ENCODE results near the gene ST8SIA4. TPM values are rescaled to one million over a fixed set of nuclear protein-coding genes. Genes with fewer than 3 reads are reported as not detected.
A peak's percentile ranks its signal among the peaks of the same experiment; 100 is the strongest.

Gene ST8SIA4, protein sequence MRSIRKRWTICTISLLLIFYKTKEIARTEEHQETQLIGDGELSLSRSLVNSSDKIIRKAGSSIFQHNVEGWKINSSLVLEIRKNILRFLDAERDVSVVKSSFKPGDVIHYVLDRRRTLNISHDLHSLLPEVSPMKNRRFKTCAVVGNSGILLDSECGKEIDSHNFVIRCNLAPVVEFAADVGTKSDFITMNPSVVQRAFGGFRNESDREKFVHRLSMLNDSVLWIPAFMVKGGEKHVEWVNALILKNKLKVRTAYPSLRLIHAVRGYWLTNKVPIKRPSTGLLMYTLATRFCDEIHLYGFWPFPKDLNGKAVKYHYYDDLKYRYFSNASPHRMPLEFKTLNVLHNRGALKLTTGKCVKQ
- total RNA-seq = 1 to 10 TPM in 3 of 4 donors, under 1 TPM in 1; 0.93 to 4.5 (median 1.3) TPM

GRCh38 chr5:100903039-100903887 is at the start of gene ST8SIA4:
TSS of gene ST8SIA4 (minus strand) at chr5:100903282. CDS start at chr5:100902955, 327 bp downstream.
- peak; percentile 41 to 74 for TF ChIP-seq POLR2A (IDR thresholded peaks at IDR 0.05)
- no peak for TF ChIP-seq CTCF (IDR thresholded peaks at IDR 0.05 in 4 of 5, conservative IDR thresholded peaks at IDR 0.05 in 1 of 5)
- Histone ChIP-seq H3K4me1 (peaks cover 4 to 5% of the 10 kb centered on the region in 2 donors), H3K9me3 (no peaks in the 10 kb centered on the region), H3K36me3 (no peaks in the 10 kb centered on the region), H3K4me3 (peak within 1 kb of the TSS; percentile 54 to 61 (median 58)), H3K27me3 (peaks cover 6 to 32% (median 16%) of the 10 kb centered on the region in 3 donors), H3K27ac (peak within 1 kb of the TSS; percentile 62 to 73 (median 63))
- in situ Hi-C loops (cut with MboI; ENCODE audit: low sequenced_read_pairs in 4 of 4) (no loop called here), intact Hi-C loops (cut with DNase I; ENCODE audit: low total_unique reads) (no loop called here)
- ATAC-seq (peak in 1 of 2 donors; percentile 22), DNase-seq (peak; percentile 42 to 60)

- in situ Hi-C loops (cut with MboI; ENCODE audit: low sequenced_read_pairs in 4 of 4) = no loop called here
- Histone ChIP-seq H3K27me3 (no peaks in the 10 kb centered on the region), H3K9me3 (no peaks in the 10 kb centered on the region), H3K27ac (no peak overlapping the region), H3K36me3 (no peaks in the 10 kb centered on the region), H3K4me3 (no peak overlapping the region), H3K4me1 (no peaks in the 10 kb centered on the region)
- ATAC-seq (no peak), DNase-seq (no peak)
- intact Hi-C loops (cut with DNase I; ENCODE audit: low total_unique reads) = no loop called here
- no peak for TF ChIP-seq POLR2A (IDR thresholded peaks at IDR 0.05)
- no peak for TF ChIP-seq CTCF (IDR thresholded peaks at IDR 0.05 in 4 of 5, conservative IDR thresholded peaks at IDR 0.05 in 1 of 5)
Observed at GRCh38 chr5:100950985-100951384, 47.9 kb upstream of the ST8SIA4 start.

- H3K27ac ChIP-seq = no peak overlapping the region
- no peak for DNase-seq
- ATAC-seq = no peak
- intact Hi-C loops (cut with DNase I; ENCODE audit: low total_unique reads) (no loop called here), in situ Hi-C loops (cut with MboI; ENCODE audit: low sequenced_read_pairs in 4 of 4) (no loop called here)
- no peak overlapping the region for H3K4me3 ChIP-seq
- no peak for TF ChIP-seq POLR2A (IDR thresholded peaks at IDR 0.05)
- no peak for TF ChIP-seq CTCF (IDR thresholded peaks at IDR 0.05 in 4 of 5, conservative IDR thresholded peaks at IDR 0.05 in 1 of 5)
- H3K27me3 ChIP-seq = no peaks in the 10 kb centered on the region
- no peaks in the 10 kb centered on the region for H3K9me3 ChIP-seq
- H3K36me3 ChIP-seq = no peaks in the 10 kb centered on the region
- H3K4me1 ChIP-seq = no peaks in the 10 kb centered on the region
Observed at GRCh38 chr5:100913298-100913697, 10.2 kb upstream of the ST8SIA4 start.

DNA sequence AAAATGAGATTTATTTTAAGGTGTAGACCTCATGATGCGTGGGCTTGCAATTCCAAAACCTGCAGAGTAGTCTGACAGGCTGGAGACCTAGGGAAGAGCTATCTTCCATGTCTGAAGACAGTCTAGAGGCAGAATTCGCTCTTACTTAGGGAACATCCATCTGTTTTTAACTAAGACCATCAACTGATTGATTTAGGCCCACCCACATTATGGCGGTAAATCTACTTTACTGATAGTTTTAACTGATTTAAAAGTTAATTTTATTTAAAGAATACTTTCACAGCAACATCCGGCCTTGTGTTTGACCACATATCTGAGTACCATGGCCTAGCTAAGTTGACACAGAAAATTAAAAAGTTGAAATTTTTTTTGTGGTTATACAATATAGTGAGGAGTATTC is 6.0 kb upstream of the ST8SIA4 start:
- DNase-seq (no peak), ATAC-seq (no peak)
- H3K27me3 ChIP-seq = peaks cover 0 to 6% (median 5%) of the 10 kb centered on the region in 3 donors
- intact Hi-C loops (cut with DNase I; ENCODE audit: low total_unique reads) = no loop called here
- no peak overlapping the region for H3K4me3 ChIP-seq
- no peaks in the 10 kb centered on the region for H3K9me3 ChIP-seq
- in situ Hi-C loops (cut with MboI; ENCODE audit: low sequenced_read_pairs in 4 of 4) = no loop called here
- H3K27ac ChIP-seq = no peak overlapping the region
- H3K4me1 ChIP-seq = no peaks in the 10 kb centered on the region
- H3K36me3 ChIP-seq = no peaks in the 10 kb centered on the region
- TF ChIP-seq POLR2A (IDR thresholded peaks at IDR 0.05) (no peak), CTCF (IDR thresholded peaks at IDR 0.05 in 4 of 5, conservative IDR thresholded peaks at IDR 0.05 in 1 of 5) (no peak)

Data from gastrocnemius medialis (tissue), 4 donors.